Activated T-helper 9 cell treated with anti-CD3 and anti-CD28 coated beads, Interleukin-2, amount 50 U/mL, for 16 hours (primary cell): ENCODE data around the gene SELENOO.

Experiments
- DNase-seq: peaks from one replicate; pipeline ENCODE4 v3.0.0-alpha.2; 2020; ENCODE audit warnings: low read depth

The SELENOO gene

GRCh38 chr22:50238755-50239154 is 37.9 kb downstream of the SELENOO start:
- DNase-seq: no peak

- DNase-seq: no peak
Observed at GRCh38 chr22:50242406-50242949, 41.7 kb downstream of the SELENOO start.

GRCh38 chr22:50243685-50244419 is 43.0 kb downstream of the SELENOO start:
- no peak for DNase-seq

GRCh38 chr22:50244420-50245213 is 43.8 kb downstream of the SELENOO start, which contains the start of gene TUBGCP6:
TUBGCP6 (minus strand) TSS chr22:50245023; CDS start chr22:50244459, 564 bp downstream.
- peak; percentile 90 for DNase-seq

DNA sequence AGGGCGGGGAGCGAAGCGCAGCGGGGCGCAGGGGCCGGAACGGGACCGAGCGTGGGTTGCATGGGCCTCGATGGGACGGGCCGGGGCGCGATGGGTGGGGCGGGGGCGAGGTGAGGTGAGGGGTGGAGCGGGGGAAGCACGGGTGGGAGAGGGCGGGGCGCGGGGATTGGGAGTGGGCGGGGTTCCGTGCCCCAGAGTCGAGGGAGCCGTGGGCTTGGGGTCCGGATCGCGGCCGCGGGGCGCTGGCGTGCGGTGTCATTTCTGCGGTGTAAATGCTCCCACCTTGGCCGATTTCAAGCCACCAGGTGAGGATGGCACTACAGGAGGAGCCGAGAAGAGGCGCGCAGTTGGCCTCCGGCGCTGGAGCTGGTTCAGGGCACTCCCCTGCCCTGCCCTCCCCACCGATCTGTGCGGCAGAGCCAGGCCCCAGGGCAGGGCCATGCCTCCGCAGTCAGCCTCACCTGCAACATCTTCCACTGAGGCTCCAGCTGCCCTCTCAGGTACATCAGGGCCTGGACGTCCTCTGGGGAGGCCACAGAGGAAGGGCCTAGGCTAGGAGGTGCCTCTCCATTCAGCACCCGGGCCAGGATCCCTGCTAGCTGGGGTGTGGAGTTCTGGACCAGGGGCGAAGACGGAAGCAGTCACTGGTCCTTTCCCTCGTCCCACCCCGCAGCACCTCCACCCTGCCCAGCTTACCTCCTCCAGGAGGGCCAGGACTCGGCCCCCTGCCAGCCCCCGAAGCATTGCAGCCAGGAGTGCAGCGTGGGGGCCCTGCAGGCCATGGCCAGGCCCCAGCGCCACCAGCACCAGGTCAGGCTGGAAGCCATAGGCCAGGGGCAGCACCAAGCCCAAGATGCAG is 44.6 kb downstream of the SELENOO start:
- no peak for DNase-seq

- no peak for DNase-seq
Observed at GRCh38 chr22:50246242-50247175, 45.7 kb downstream of the SELENOO start.

DNA sequence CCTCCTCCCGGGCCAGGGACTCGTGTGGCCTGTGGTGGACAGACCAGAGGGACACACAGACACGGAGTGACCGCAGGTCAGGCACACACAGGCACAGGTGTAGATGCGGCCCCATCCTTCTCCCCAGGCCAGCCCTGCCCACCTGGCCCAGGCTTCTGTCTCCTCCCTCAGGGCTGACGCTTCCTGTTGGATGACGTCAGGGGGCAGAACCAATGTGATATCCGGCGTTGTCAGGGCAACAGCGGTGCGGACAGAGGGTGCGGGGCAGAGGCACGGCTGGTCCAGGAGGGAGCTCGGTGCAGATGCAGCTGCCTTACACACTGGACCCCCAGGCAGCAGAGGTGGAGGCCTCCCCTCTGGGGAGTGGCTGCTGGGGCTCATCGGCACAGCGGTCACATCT is 46.9 kb downstream of the SELENOO start:
- no peak for DNase-seq

DNA sequence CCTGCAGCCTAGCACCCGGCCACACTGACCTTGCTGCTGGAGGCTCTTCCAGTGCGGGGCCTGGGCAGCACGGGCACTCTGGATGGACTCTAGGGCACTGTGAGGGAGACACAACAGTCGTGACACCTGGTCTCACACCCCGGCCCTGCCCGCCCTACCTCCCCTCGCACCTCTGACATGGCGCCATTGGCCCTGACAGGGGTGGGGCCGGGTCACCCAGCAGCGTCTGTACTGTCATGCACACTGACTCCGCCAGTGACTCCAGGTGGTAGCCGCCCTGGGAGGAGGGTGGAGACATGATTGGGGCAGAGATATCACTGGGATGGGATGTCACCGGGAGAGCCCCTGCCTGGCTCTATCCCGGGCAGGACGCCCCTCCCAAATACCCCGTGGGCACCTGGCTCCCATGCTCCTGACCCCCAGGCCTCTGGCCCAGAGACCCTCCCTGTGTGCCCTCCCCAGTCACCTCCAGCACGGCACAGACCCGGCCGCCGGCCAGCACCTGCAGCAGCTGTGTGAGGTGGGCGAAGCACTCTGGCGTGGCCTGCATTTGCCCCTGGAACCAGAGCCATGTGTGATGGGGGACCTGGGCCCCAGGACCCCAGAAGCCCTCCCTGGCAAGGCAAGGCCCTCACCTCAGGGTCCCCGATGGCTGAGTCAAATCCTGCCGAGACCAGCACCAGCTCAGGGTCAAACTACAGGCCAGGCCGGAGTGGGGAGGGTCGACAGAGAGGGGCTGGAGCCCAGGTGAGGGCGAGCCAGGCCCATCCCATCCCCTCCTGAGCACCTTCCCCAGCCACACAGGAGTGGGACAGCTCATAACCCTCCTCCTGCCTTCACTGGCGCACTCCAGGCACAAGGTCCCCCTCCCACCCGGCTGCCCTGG is 47.6 kb downstream of the SELENOO start:
- no peak for DNase-seq

GRCh38 chr22:50249341-50250248 is 48.8 kb downstream of the SELENOO start:
- DNase-seq: no peak

- no peak for DNase-seq
Observed at GRCh38 chr22:50250249-50250554, 49.4 kb downstream of the SELENOO start.

- peak; percentile 71 for DNase-seq
Observed at GRCh38 chr22:50250555-50251476, 50.0 kb downstream of the SELENOO start, which contains the start of gene HDAC10. HDAC10 (minus strand) TSS chr22:50251265; CDS start chr22:50251032, 233 bp downstream.

GRCh38 chr22:50251477-50252081 is 50.8 kb downstream of the SELENOO start:
- DNase-seq: no peak

DNA sequence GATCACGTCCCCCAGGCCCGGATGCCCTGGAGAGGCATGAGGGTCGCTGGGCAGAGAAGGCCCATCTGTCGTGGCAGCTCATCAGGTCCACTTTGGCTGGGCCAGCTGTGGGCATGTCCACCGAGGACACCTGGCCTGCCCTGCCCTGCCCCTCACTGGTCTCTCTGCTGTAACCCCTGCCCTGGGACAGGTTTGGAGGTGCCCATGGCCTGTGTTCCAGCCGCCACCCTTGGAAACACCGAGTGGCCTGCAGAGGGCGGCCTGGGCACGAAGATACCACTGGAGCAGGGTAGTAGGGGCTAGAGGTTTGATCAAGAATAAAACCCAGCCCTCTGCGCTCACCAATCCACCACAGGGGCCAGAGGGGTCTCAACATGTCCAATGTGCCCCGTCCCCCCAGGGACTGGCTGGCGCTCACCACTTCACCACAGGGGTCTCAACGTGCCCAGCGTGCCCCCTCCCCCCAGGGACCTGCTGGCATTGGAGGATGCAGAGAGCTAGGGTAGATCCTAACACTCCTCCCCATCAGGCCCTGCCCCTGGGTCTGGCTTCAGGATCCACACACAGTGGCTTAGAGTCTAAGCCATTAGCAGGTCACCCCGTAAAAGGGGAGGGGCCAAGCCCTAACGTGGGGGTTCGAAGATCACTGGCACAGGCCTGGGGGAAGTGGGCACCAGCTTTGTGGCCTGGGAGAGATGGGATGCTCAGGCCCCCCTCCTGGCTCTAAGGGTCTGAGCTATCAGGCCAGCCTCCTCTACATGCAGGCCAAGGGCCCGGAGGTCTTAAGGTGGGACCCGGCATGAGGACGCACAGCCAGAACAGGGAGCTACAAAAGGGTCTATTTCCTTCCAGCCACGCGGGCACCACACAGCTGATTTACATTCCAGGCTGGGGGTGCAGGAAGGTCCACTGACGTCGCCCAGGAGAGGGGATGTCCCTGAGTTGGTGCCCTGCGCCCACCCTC is 51.6 kb downstream of the SELENOO start:
- peak; percentile 60 for DNase-seq

DNA sequence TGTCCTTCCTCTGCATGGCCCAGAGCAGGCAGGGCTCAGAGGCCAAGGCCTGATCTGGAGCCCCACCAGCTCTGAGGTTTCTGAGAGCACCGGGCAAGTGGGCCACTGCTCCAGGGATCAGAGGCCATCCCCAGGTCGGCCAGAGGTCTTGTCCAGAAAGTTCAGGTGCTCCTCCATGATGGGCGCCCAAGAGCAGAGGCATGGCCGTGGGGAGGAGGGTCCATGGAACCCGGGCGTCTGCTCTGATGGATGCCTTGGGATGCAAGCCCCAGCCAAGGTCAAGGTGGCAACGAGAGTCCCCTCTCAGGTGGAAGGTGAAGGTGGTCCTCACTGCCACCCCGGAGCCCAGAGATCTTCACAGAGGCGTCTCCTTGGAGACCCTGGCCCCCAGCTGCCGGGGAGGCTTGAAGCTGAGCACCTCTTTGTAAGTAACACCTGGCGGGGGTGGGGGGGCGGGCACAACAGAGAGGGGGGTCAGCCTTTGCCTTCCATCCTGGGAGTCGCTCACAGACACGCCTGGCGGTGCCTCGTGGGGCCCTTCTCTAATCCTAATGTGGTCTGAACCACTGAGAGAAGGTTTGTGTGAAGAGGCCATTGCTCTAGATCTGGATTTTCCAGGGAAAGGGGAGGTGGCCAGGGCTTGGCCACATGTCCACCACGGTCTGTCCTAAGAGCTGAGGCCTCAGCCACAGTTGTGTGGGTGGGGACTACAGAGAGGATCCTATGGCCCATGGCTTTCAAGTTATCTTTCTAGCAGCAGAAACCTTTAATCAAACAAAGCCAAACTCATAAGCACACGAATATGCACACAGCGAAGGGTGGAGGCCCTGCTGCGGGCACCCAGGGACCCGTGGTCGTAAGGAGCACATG is 52.5 kb downstream of the SELENOO start:
- DNase-seq: no peak

DNA sequence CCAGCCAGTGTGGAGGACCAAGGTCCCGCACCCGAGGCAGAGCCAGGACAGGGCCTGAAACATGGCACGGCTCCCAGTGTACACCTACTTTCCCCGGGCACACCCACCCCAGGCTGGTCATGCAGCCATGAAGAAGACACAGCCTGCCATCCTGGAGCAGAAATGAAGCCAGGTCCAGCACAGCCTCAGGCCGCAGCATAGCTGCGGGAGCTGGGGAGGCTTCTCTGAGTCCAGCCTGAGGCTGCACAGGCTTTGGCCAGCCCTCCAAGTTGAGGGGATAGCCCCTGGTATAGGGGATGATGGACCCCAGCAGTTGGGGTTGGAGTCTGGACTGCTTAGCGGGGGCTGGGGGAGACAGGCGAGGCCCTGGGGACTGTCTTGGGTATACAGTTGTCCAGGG is 53.1 kb downstream of the SELENOO start:
- DNase-seq: no peak
